Amniotic stem cell (primary cell): ENCODE data around the gene AKAP13.

ENCODE experiments used
- DNase-seq: peaks from one replicate; lab custom pipeline; 2025; lab: John Stamatoyannopoulos, UW

Gene AKAP13

GRCh38 chr15:85407421-85408269 is 27.2 kb downstream of the AKAP13 start:
- peak; percentile 43 for DNase-seq

GRCh38 chr15:85408270-85408746 is 27.9 kb downstream of the AKAP13 start:
- no peak for DNase-seq

GRCh38 chr15:85412066-85412465 is 31.7 kb downstream of the AKAP13 start:
- DNase-seq, result no peak

- DNase-seq, result peak; percentile 46
Measured at GRCh38 chr15:85412956-85413854, 32.8 kb downstream of the AKAP13 start.

- DNase-seq, result no peak
Measured at GRCh38 chr15:85414037-85414436, 33.6 kb downstream of the AKAP13 start.

GRCh38 chr15:85414495-85414894 is 34.1 kb downstream of the AKAP13 start:
- DNase-seq, result no peak

- DNase-seq, result no peak
Measured at GRCh38 chr15:85414991-85415390, 34.6 kb downstream of the AKAP13 start.

- no peak for DNase-seq
Measured at GRCh38 chr15:85415783-85416182, 35.4 kb downstream of the AKAP13 start.

GRCh38 chr15:85417276-85417675 is 36.9 kb downstream of the AKAP13 start:
- DNase-seq, result no peak

- DNase-seq, result no peak
Measured at GRCh38 chr15:85419161-85419560, 38.8 kb downstream of the AKAP13 start.

GRCh38 chr15:85421116-85421925 is 40.9 kb downstream of the AKAP13 start:
- no peak for DNase-seq

- no peak for DNase-seq
Measured at GRCh38 chr15:85422607-85423006, 42.2 kb downstream of the AKAP13 start.

- no peak for DNase-seq
Measured at GRCh38 chr15:85423256-85423655, 42.9 kb downstream of the AKAP13 start.

GRCh38 chr15:85424154-85424553 is 43.8 kb downstream of the AKAP13 start:
- no peak for DNase-seq

GRCh38 chr15:85426481-85426880 is 46.1 kb downstream of the AKAP13 start:
- DNase-seq, result no peak

GRCh38 chr15:85427286-85428028 is 47.1 kb downstream of the AKAP13 start:
- no peak for DNase-seq

GRCh38 chr15:85429522-85429921 is 49.1 kb downstream of the AKAP13 start:
- DNase-seq, result no peak

- no peak for DNase-seq
Measured at GRCh38 chr15:85430406-85431204, 50.2 kb downstream of the AKAP13 start.

GRCh38 chr15:85439996-85440395 is 59.6 kb downstream of the AKAP13 start:
- no peak for DNase-seq

- no peak for DNase-seq
Measured at GRCh38 chr15:85440451-85440850, 60.0 kb downstream of the AKAP13 start.
